GM03348 (cell line): Measurements from ENCODE around the gene MBNL2.

Experiments
- DNase-seq: peaks from one replicate; pipeline ENCODE4 v3.0.0; 2012; ENCODE audit warnings: low spot score

MBNL2 gene

GRCh38 chr13:97423300-97424045 lies 201.3 kb downstream of the MBNL2 start:
- no peak for DNase-seq

GRCh38 chr13:97425590-97425989 lies 203.5 kb downstream of the MBNL2 start:
- DNase-seq, result no peak

- DNase-seq, result no peak
Observed at GRCh38 chr13:97426695-97427094, 204.6 kb downstream of the MBNL2 start.

GRCh38 chr13:97429681-97430081 lies 207.5 kb downstream of the MBNL2 start:
- peak; percentile 55 for DNase-seq

- no peak for DNase-seq
Observed at GRCh38 chr13:97430296-97430695, 208.2 kb downstream of the MBNL2 start.

GRCh38 chr13:97431171-97431764 lies 209.1 kb downstream of the MBNL2 start:
- DNase-seq, result no peak

- DNase-seq, result peak; percentile 2
Observed at GRCh38 chr13:97432232-97432916, 210.2 kb downstream of the MBNL2 start.

GRCh38 chr13:97432917-97433726 lies 211.0 kb downstream of the MBNL2 start:
- peak; percentile 96 for DNase-seq

- peak; percentile 94 for DNase-seq
Observed at GRCh38 chr13:97433727-97434396, 211.7 kb downstream of the MBNL2 start, which contains the start of gene RAP2A. RAP2A (plus strand) TSS chr13:97434169; CDS start chr13:97434471, 302 bp downstream.

- peak; percentile 7 for DNase-seq
Observed at GRCh38 chr13:97434397-97435201, 212.5 kb downstream of the MBNL2 start.

- DNase-seq, result no peak
Observed at GRCh38 chr13:97435323-97435722, 213.2 kb downstream of the MBNL2 start.

GRCh38 chr13:97435794-97436193 lies 213.7 kb downstream of the MBNL2 start:
- DNase-seq, result peak; percentile 5

- no peak for DNase-seq
Observed at GRCh38 chr13:97436845-97437244, 214.7 kb downstream of the MBNL2 start.

- DNase-seq, result no peak
Observed at GRCh38 chr13:97437729-97438128, 215.6 kb downstream of the MBNL2 start.

GRCh38 chr13:97438856-97439595 lies 216.9 kb downstream of the MBNL2 start:
- no peak for DNase-seq

GRCh38 chr13:97440598-97441170 lies 218.6 kb downstream of the MBNL2 start:
- DNase-seq, result no peak

GRCh38 chr13:97441368-97441767 lies 219.2 kb downstream of the MBNL2 start:
- no peak for DNase-seq
